B cell (primary cell): ENCODE results near the gene NDUFA13.

Source experiments
- EZH2 ChIP-seq: IDR thresholded peaks from 2 replicates; pipeline ENCODE4 v1.6.1; 2012; ENCODE audit warnings: borderline replicate concordance, low read depth, mild to moderate bottlenecking, moderate library complexity, low read length; ENCODE audit not compliant: insufficient read depth, poor library complexity, severe bottlenecking
- TF ChIP-seq, protein P1 (sequence below): fragments of 200-600 bp; IDR thresholded peaks from one replicate; pipeline ENCODE4 v1.8.0; 2022; ENCODE audit warnings: antibody characterized with exemption, mild to moderate bottlenecking

DNA sequence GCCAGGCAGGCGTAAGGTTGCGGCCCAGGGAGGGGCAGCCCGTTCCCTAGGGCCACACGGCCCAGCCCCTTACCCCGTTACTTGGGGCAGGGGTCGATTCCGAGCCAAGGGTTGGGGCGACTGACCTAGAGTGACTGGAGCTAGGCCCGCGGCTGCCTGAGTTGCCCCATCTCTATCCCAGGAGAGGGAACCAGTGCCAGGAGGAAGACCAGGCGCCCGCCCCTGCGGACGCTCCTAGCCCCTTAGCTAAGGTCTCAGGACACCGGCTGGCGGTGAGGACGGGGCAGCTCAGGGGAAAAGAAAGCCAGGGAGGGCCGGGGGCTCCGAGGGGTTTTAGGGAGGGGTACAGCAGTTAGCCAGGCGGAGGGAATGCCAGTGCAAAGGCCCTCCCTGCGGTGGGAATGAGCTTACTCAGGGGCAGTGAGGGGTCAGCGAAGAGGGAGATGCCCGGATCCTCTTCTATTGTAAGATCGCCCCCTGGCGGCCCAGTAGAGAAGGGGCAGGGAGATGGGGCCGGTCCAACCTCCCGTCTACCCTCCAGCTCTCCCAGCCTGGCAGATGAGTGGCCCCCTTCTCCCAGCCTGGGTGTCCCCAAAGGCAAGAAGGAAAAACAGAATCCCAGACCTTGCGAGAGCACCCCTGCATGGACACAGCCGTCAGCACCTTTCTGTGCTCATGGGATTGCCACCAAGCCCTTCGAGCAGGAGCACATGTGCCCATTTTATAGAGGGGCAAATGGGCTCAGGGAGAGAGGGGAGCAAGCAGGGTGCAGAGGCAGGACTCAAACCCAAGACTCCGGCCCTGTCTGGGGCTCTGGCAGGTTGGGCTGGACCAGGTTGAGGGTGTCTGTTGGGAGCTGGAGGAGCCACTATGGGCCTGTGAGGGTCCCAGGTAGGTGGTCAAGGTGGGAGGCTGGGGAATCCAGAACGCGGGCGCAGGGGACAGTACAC lies 38.3 kb downstream of the NDUFA13 start:
- TF ChIP-seq, protein P1, sequence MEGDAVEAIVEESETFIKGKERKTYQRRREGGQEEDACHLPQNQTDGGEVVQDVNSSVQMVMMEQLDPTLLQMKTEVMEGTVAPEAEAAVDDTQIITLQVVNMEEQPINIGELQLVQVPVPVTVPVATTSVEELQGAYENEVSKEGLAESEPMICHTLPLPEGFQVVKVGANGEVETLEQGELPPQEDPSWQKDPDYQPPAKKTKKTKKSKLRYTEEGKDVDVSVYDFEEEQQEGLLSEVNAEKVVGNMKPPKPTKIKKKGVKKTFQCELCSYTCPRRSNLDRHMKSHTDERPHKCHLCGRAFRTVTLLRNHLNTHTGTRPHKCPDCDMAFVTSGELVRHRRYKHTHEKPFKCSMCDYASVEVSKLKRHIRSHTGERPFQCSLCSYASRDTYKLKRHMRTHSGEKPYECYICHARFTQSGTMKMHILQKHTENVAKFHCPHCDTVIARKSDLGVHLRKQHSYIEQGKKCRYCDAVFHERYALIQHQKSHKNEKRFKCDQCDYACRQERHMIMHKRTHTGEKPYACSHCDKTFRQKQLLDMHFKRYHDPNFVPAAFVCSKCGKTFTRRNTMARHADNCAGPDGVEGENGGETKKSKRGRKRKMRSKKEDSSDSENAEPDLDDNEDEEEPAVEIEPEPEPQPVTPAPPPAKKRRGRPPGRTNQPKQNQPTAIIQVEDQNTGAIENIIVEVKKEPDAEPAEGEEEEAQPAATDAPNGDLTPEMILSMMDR, result peak; percentile 79
- TF ChIP-seq EZH2, result no peak
